OCI-LY1 (cell line): ENCODE data around the gene CADM1.

Experiments used
- H2AFZ ChIP-seq: fragments of 200-600 bp; sonication (generic), shearing (Covaris generic); 2 replicates; pipeline ENCODE4 v1.6.0; 2014; ENCODE audit warnings: antibody characterized with exemption, mild to moderate bottlenecking, low read length
- H3F3A ChIP-seq: fragments of 200-600 bp; sonication (generic), shearing (Covaris generic); 2 replicates; pipeline ENCODE4 v1.6.0; 2014; ENCODE audit warnings: mild to moderate bottlenecking, antibody characterized with exemption, low read length, moderate library complexity; ENCODE audit not compliant: insufficient read depth
- H3K27ac ChIP-seq: fragments of 200-600 bp; sonication (generic); 2 replicates; pipeline ENCODE4 v1.5.1; 2014; ENCODE audit warnings: low read length, mixed run types, mild to moderate bottlenecking, low read depth; ENCODE audit not compliant: poor library complexity, severe bottlenecking
- H3K27me3 ChIP-seq: fragments of 200-600 bp; sonication (generic); 2 replicates; pipeline ENCODE4 v1.6.0; 2014; ENCODE audit warnings: antibody characterized with exemption, mild to moderate bottlenecking, low read length, moderate library complexity; ENCODE audit not compliant: insufficient read depth
- H3K36me3 ChIP-seq: fragments of 200-600 bp; sonication (generic); 2 replicates; pipeline ENCODE4 v1.6.1; 2014; ENCODE audit warnings: mild to moderate bottlenecking, antibody characterized with exemption, low read length, moderate library complexity, mixed read lengths; ENCODE audit not compliant: insufficient read depth
- H3K4me1 ChIP-seq: fragments of 200-600 bp; sonication (generic); 2 replicates; pipeline ENCODE4 v1.5.1; 2014; ENCODE audit warnings: mild to moderate bottlenecking, low read length, moderate library complexity; ENCODE audit not compliant: insufficient read depth, severe bottlenecking
- H3K4me2 ChIP-seq: fragments of 200-600 bp; sonication (generic), shearing (Covaris generic); 2 replicates; pipeline ENCODE4 v1.6.1; 2014; ENCODE audit warnings: low read length
- H3K4me3 ChIP-seq: fragments of 200-600 bp; sonication (generic); 2 replicates; pipeline ENCODE4 v1.5.1; 2014; ENCODE audit warnings: low read length, low read depth, mild to moderate bottlenecking, mixed read lengths; ENCODE audit not compliant: poor library complexity, severe bottlenecking
- H3K79me2 ChIP-seq: fragments of 200-600 bp; shearing (Covaris generic); 2 replicates; pipeline ENCODE4 v1.6.1; 2016; ENCODE audit warnings: mixed run types, low read length, mixed read lengths; ENCODE audit not compliant: insufficient read depth
- H3K9ac ChIP-seq: fragments of 200-600 bp; sonication (generic), shearing (Covaris generic); 2 replicates; pipeline ENCODE4 v1.6.1; 2014; ENCODE audit warnings: mild to moderate bottlenecking, low read length, mixed read lengths
- H3K9me2 ChIP-seq: fragments of 200-600 bp; sonication (generic), shearing (Covaris generic); 2 replicates; pipeline ENCODE4 v1.6.1; 2014; ENCODE audit warnings: low read depth, mild to moderate bottlenecking, low read length, mixed read lengths
- H3K9me3 ChIP-seq: fragments of 200-600 bp; shearing (Covaris generic); 2 replicates; pipeline ENCODE4 v1.6.1; 2014; ENCODE audit warnings: low read length, mixed read lengths
- H4K20me1 ChIP-seq: fragments of 200-600 bp; sonication (generic), shearing (Covaris generic); 2 replicates; pipeline ENCODE4 v1.6.0; 2016; ENCODE audit warnings: mild to moderate bottlenecking, low read length; ENCODE audit not compliant: insufficient read depth
- CTCF ChIP-seq: fragments of 200-600 bp; sonication (generic), shearing (Covaris generic); IDR thresholded peaks from 2 replicates; pipeline ENCODE4 v1.5.1; 2017; ENCODE audit warnings: mild to moderate bottlenecking, antibody characterized with exemption, low read length, moderate library complexity, mixed read lengths
- EZH2 ChIP-seq: fragments of 200-600 bp; sonication (generic), shearing (Covaris generic); IDR thresholded peaks from 2 replicates; pipeline ENCODE4 v1.8.0; 2017; ENCODE audit warnings: borderline replicate concordance, mixed run types, mild to moderate bottlenecking, antibody characterized with exemption, low read length, moderate library complexity, mixed read lengths

The CADM1 gene

GRCh38 chr11:115389790-115390189 is 114.4 kb downstream of the CADM1 start:
- H3K4me2 ChIP-seq, result no peak overlapping the region

GRCh38 chr11:115385226-115385625 is 119.0 kb downstream of the CADM1 start:
- Histone ChIP-seq H2AFZ (no peak overlapping the region), H3K4me3 (no peak overlapping the region), H3K9me3 (no peaks in the 10 kb centered on the region), H3K4me1 (peaks cover 4% of the 10 kb centered on the region), H3K27me3 (no peaks in the 10 kb centered on the region), H3K9ac (no peak overlapping the region), H4K20me1 (no peaks in the 10 kb centered on the region), H3K4me2 (no peak overlapping the region), H3K27ac (no peak overlapping the region), H3K9me2 (no peaks in the 10 kb centered on the region), H3K79me2 (no peaks in the 10 kb centered on the region), H3F3A (no peaks in the 10 kb centered on the region), H3K36me3 (no peaks in the 10 kb centered on the region)
- no peak for TF ChIP-seq EZH2
- TF ChIP-seq CTCF, result no peak

More at GRCh38 chr11:115389790-115390189, 114.4 kb downstream of the CADM1 start:
- no peaks in the 10 kb centered on the region for H3K9me2 ChIP-seq
- no peaks in the 10 kb centered on the region for H3K79me2 ChIP-seq
- H3K36me3 ChIP-seq, result no peaks in the 10 kb centered on the region
- H3K27me3 ChIP-seq, result no peaks in the 10 kb centered on the region
- no peak overlapping the region for H3K27ac ChIP-seq
- H2AFZ ChIP-seq, result no peak overlapping the region
- H3K9me3 ChIP-seq, result no peaks in the 10 kb centered on the region
- H3K4me3 ChIP-seq, result no peak overlapping the region
- H3K9ac ChIP-seq, result no peak overlapping the region
- H4K20me1 ChIP-seq, result no peaks in the 10 kb centered on the region
- no peaks in the 10 kb centered on the region for H3F3A ChIP-seq
- TF ChIP-seq CTCF (no peak), EZH2 (no peak)
- H3K4me1 ChIP-seq, result peaks cover 17% of the 10 kb centered on the region

GRCh38 chr11:115384236-115384635 is 120.0 kb downstream of the CADM1 start:
- H3K27ac ChIP-seq, result no peak overlapping the region
- no peaks in the 10 kb centered on the region for H3K36me3 ChIP-seq
- H3K79me2 ChIP-seq, result no peaks in the 10 kb centered on the region
- H3K9me3 ChIP-seq, result no peaks in the 10 kb centered on the region
- no peaks in the 10 kb centered on the region for H3K9me2 ChIP-seq
- H3K9ac ChIP-seq, result no peak overlapping the region
- no peaks in the 10 kb centered on the region for H4K20me1 ChIP-seq
- no peaks in the 10 kb centered on the region for H3F3A ChIP-seq
- no peaks in the 10 kb centered on the region for H3K4me1 ChIP-seq
- H3K4me2 ChIP-seq, result no peak overlapping the region
- no peaks in the 10 kb centered on the region for H3K27me3 ChIP-seq
- no peak for TF ChIP-seq EZH2
- no peak for TF ChIP-seq CTCF
- no peak overlapping the region for H3K4me3 ChIP-seq
- H2AFZ ChIP-seq, result no peak overlapping the region
